C4-2B (cell line): ENCODE results near the gene PDSS1.
"Not testable (repeated sequence)": the region's sequence is repeated elsewhere in the genome, so short reads cannot be mapped to it uniquely, and the experiment has no call there.

Experiments
- H3K27ac ChIP-seq: fragments of 450-650 bp; 2 replicates; pipeline ENCODE4 v1.5.1; 2017
- CTCF ChIP-seq: fragments of 450-650 bp; conservative IDR thresholded peaks from 2 replicates; pipeline ENCODE4 v1.5.1; 2017; ENCODE audit warnings: mild to moderate bottlenecking
- ZFX ChIP-seq: fragments of 450-650 bp; IDR thresholded peaks from 2 replicates; pipeline ENCODE4 v1.6.1; 2017

The PDSS1 gene

GRCh38 chr10:26675873-26676257 lies 21.6 kb upstream of the PDSS1 start:
- TF ChIP-seq CTCF (no peak), ZFX (no peak)
- no peak overlapping the region for H3K27ac ChIP-seq

GRCh38 chr10:26679588-26679987 lies 17.9 kb upstream of the PDSS1 start:
- TF ChIP-seq CTCF (no peak), ZFX (no peak)

GRCh38 chr10:26681076-26681475 lies 16.4 kb upstream of the PDSS1 start:
- no peak for TF ChIP-seq ZFX
- no peak for TF ChIP-seq CTCF
- H3K27ac ChIP-seq, result no peak overlapping the region

More at GRCh38 chr10:26679588-26679987, 17.9 kb upstream of the PDSS1 start:
- H3K27ac ChIP-seq, result no peak overlapping the region

GRCh38 chr10:26681971-26682370 lies 15.5 kb upstream of the PDSS1 start:
- not testable (repeated sequence) for H3K27ac ChIP-seq

GRCh38 chr10:26682931-26683330 lies 14.6 kb upstream of the PDSS1 start:
- TF ChIP-seq CTCF, result no peak
- no peak for TF ChIP-seq ZFX
- H3K27ac ChIP-seq, result no peak overlapping the region

- not testable (repeated sequence) for H3K27ac ChIP-seq
- peak; percentile 71 for TF ChIP-seq CTCF
These were observed 12.7 kb upstream of the PDSS1 start for GRCh38 chr10:26684667-26685264.

GRCh38 chr10:26685441-26685840 lies 12.1 kb upstream of the PDSS1 start:
- TF ChIP-seq ZFX, result no peak
- no peak for TF ChIP-seq CTCF
- H3K27ac ChIP-seq, result no peak overlapping the region

- TF ChIP-seq CTCF (no peak), ZFX (no peak)
- H3K27ac ChIP-seq, result no peak overlapping the region
These were observed 8.1 kb upstream of the PDSS1 start for GRCh38 chr10:26689399-26689798.
